Cerebellar cortex (tissue), 1 donor: ENCODE measurements around the gene DCP2.

ENCODE experiments used
- DNase-seq: peaks from one replicate; pipeline ENCODE4 v3.0.0-alpha.2; 2015; ENCODE audit warnings: low spot score

Gene DCP2

GRCh38 chr5:113022661-113023060 is 46.1 kb downstream of the DCP2 start:
- no peak for DNase-seq

- no peak for DNase-seq
Observed at GRCh38 chr5:113024076-113024697, 47.6 kb downstream of the DCP2 start.

GRCh38 chr5:113025596-113025995 is 49.0 kb downstream of the DCP2 start:
- no peak for DNase-seq

GRCh38 chr5:113026211-113026610 is 49.6 kb downstream of the DCP2 start:
- no peak for DNase-seq

- no peak for DNase-seq
Observed at GRCh38 chr5:113027015-113027414, 50.4 kb downstream of the DCP2 start.

- DNase-seq: no peak
Observed at GRCh38 chr5:113027431-113027830, 50.8 kb downstream of the DCP2 start.

GRCh38 chr5:113029614-113030013 is 53.0 kb downstream of the DCP2 start:
- DNase-seq: no peak

- DNase-seq: no peak
Observed at GRCh38 chr5:113031104-113031503, 54.5 kb downstream of the DCP2 start.

- no peak for DNase-seq
Observed at GRCh38 chr5:113031557-113031956, 55.0 kb downstream of the DCP2 start.

GRCh38 chr5:113034182-113034773 is 57.7 kb downstream of the DCP2 start:
- DNase-seq: no peak

GRCh38 chr5:113035096-113035495 is 58.5 kb downstream of the DCP2 start:
- DNase-seq: no peak

- no peak for DNase-seq
Observed at GRCh38 chr5:113036321-113036720, 59.7 kb downstream of the DCP2 start.

GRCh38 chr5:113036826-113037225 is 60.2 kb downstream of the DCP2 start:
- no peak for DNase-seq

GRCh38 chr5:113038136-113038535 is 61.5 kb downstream of the DCP2 start:
- DNase-seq: no peak

GRCh38 chr5:113038714-113039113 is 62.1 kb downstream of the DCP2 start:
- no peak for DNase-seq

- no peak for DNase-seq
Observed at GRCh38 chr5:113039229-113039933, 62.8 kb downstream of the DCP2 start.

- DNase-seq: no peak
Observed at GRCh38 chr5:113039934-113040285, 63.3 kb downstream of the DCP2 start.

- DNase-seq: no peak
Observed at GRCh38 chr5:113040672-113041260, 64.2 kb downstream of the DCP2 start.

- no peak for DNase-seq
Observed at GRCh38 chr5:113042491-113043243, 66.1 kb downstream of the DCP2 start.

GRCh38 chr5:113043491-113043931 is 66.9 kb downstream of the DCP2 start:
- DNase-seq: no peak

- DNase-seq: no peak
Observed at GRCh38 chr5:113044776-113045465, 68.3 kb downstream of the DCP2 start.

GRCh38 chr5:113047234-113047633 is 70.6 kb downstream of the DCP2 start:
- no peak for DNase-seq
